Left ventricle myocardium inferior (tissue), 1 donor: ENCODE measurements around the gene HEATR9. TPM values are rescaled to one million over a fixed set of nuclear protein-coding genes. Genes with fewer than 3 reads are reported as not detected.

Experiments
- DNase-seq: peaks from one replicate; pipeline ENCODE4 v3.0.0-alpha.2; 2020
- H3K27ac ChIP-seq: fragments of 200-600 bp; replicated peaks from 2 replicates; pipeline ENCODE4 v1.8.0; 2021
- H3K27me3 ChIP-seq: fragments of 200-600 bp; 2 replicates; pipeline ENCODE4 v1.8.0; 2021; ENCODE audit warnings: low read depth
- H3K36me3 ChIP-seq: fragments of 200-600 bp; 2 replicates; pipeline ENCODE4 v1.8.0; 2021
- H3K4me1 ChIP-seq: fragments of 200-600 bp; 2 replicates; pipeline ENCODE4 v1.8.0; 2021
- H3K4me3 ChIP-seq: fragments of 200-600 bp; 2 replicates; pipeline ENCODE4 v1.8.0; 2021; ENCODE audit warnings: mild to moderate bottlenecking, moderate library complexity
- H3K9me3 ChIP-seq: fragments of 200-600 bp; replicated peaks from 2 replicates; pipeline ENCODE4 v1.8.0; 2021
- intact Hi-C: fragments of 100-400 bp; cut with micrococcal nuclease; formaldehyde crosslinking; loops from one replicate; pipeline ENCODE4 v1.11.0; 2022
- total RNA-seq: library from RNA; stranded (reverse); fragmentation: NEBNext Ultra II Directional; extraction: Animal tissue kit (Norgen Biotek cat#: 25700); gene quantifications from one replicate; pipeline ENCODE4 v1.2.1, GENCODE V29; 2021
- TF ChIP-seq, protein P1 (sequence below): fragments of 200-600 bp; IDR thresholded peaks from 2 replicates; pipeline ENCODE4 v1.8.0; 2021; ENCODE audit warnings: antibody characterized with exemption, mild to moderate bottlenecking, borderline replicate concordance
- donor health status: DM: no; HTN: yes; CAD: no; lungs with severe emphysema.

HEATR9 gene
- total RNA-seq, 1 donor from 2014 or later, result not detected

DNA sequence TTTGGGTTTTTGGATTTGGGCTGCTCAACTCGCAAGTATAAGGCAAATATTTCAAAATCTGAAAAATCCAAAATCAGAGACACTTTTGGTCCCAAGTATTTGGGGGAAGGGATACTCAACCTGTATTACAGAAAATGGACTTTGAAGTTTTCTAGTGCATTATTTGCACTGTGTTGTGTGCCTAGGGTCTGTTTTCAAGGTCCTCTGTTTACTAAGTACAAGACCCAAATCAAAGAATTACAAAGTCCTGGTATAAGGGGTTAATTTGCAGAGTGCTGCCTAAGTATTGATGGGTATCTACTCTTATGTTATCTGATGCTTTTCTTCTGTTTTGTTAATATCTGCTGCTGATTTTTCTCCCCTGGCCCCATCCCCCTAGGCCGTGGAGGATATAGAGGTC, 25.0 kb downstream of the HEATR9 start:
- peaks cover 90% of the 10 kb centered on the region for H3K36me3 ChIP-seq
- no peak overlapping the region for H3K27ac ChIP-seq
- intact Hi-C loops, result no loop called here
- H3K9me3 ChIP-seq, result no peaks in the 10 kb centered on the region
- no peak overlapping the region for H3K4me3 ChIP-seq
- TF ChIP-seq, protein P1, sequence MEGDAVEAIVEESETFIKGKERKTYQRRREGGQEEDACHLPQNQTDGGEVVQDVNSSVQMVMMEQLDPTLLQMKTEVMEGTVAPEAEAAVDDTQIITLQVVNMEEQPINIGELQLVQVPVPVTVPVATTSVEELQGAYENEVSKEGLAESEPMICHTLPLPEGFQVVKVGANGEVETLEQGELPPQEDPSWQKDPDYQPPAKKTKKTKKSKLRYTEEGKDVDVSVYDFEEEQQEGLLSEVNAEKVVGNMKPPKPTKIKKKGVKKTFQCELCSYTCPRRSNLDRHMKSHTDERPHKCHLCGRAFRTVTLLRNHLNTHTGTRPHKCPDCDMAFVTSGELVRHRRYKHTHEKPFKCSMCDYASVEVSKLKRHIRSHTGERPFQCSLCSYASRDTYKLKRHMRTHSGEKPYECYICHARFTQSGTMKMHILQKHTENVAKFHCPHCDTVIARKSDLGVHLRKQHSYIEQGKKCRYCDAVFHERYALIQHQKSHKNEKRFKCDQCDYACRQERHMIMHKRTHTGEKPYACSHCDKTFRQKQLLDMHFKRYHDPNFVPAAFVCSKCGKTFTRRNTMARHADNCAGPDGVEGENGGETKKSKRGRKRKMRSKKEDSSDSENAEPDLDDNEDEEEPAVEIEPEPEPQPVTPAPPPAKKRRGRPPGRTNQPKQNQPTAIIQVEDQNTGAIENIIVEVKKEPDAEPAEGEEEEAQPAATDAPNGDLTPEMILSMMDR, result no peak
- no peaks in the 10 kb centered on the region for H3K27me3 ChIP-seq
- H3K4me1 ChIP-seq, result peaks cover 15% of the 10 kb centered on the region
- DNase-seq, result no peak

DNA sequence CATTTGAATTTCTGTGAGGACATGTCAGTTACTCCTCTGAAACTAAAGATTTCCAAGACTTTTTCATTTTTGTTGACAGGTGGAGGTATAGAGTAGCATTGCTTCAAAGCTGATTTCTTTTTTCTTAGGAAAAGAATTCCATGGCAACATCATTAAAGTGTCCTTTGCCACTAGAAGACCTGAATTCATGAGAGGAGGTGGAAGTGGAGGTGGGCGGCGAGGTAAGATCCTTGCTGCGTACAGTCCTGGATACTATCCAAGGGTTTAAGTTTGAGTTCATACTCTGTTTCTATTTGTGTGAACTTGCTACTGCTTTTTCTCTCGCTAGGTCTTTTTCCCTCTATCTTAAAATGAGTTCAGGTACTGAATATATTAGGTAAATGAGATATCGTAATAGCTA, 26.5 kb downstream of the HEATR9 start:
- peaks cover 95% of the 10 kb centered on the region for H3K36me3 ChIP-seq
- no peak for DNase-seq

DNA sequence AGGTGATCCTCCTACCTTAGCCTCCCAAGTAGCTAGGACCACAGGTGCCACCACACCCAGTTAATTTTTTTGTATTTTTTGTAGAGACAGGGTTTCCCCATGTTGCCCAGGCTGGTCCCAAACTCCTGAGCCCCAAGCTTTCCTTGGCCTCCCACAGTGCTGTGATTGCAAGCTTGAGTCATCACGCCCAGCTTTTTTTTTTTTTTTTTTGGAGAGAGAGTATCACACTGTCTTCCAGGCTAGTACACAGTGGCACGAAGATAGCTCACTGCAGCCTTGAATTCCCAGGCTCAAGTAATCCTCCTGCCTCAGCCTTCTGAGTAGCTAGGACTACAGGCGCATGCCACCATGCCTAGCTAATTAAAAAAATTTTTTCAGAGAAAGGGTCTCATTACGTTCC, 27.2 kb downstream of the HEATR9 start:
- Histone ChIP-seq H3K36me3 (peaks cover 100% of the 10 kb centered on the region), H3K27ac (no peak overlapping the region), H3K9me3 (no peaks in the 10 kb centered on the region), H3K4me1 (peaks cover under 1% of the 10 kb centered on the region), H3K27me3 (no peaks in the 10 kb centered on the region), H3K4me3 (no peak overlapping the region)
- TF ChIP-seq, protein P1, result no peak
- intact Hi-C loops, result no loop called here
- DNase-seq, result no peak

More for the DNA sequence above, 26.5 kb downstream of the HEATR9 start:
- H3K27ac ChIP-seq, result no peak overlapping the region
- H3K4me1 ChIP-seq, result peaks cover 8% of the 10 kb centered on the region
- intact Hi-C loops, result no loop called here
- no peaks in the 10 kb centered on the region for H3K27me3 ChIP-seq
- TF ChIP-seq, protein P1, result no peak
- H3K9me3 ChIP-seq, result no peaks in the 10 kb centered on the region
- no peak overlapping the region for H3K4me3 ChIP-seq

DNA sequence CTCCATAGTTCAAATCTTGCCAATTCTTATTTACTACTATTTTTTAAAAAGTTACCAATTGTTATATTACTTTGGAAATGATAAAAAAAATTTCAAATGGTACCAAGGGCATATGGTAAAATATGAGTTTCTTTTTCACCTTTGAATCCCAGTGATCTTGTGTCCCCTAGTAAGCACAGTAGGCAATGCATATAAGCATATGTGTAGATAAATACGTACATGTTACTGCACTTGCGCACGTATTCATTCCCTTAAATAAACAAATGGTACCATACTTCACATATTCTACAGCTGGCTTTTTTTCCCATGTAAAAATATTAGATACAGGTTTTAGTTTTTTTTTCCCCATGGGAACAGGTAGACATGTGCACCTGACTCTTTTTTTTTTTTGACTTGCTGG, 27.6 kb downstream of the HEATR9 start:
- Histone ChIP-seq H3K27me3 (no peaks in the 10 kb centered on the region), H3K4me3 (no peak overlapping the region), H3K9me3 (no peaks in the 10 kb centered on the region), H3K27ac (no peak overlapping the region), H3K36me3 (peaks cover 100% of the 10 kb centered on the region), H3K4me1 (no peaks in the 10 kb centered on the region)
- TF ChIP-seq, protein P1, result no peak
- no peak for DNase-seq
- intact Hi-C loops, result no loop called here

DNA sequence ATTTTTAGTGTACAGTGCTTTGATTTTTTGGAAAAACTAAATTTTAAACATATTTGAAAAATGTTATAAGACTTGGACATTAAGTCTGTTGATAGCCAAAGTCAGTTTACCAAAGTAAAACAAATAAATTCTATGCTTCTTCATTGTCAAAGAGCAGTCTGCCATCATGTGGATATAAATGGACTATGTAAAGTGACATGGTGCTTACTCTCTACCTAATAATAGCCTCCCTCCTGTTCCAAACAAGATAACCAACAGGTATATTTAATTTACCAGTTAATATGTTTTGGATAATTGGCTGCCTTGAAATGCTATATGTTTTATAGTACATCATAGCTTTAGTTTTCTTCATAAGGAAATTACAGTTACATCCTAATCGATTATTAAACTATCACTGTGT, 43.5 kb downstream of the HEATR9 start:
- Histone ChIP-seq H3K36me3 (peaks cover 79% of the 10 kb centered on the region), H3K9me3 (no peaks in the 10 kb centered on the region), H3K27me3 (no peaks in the 10 kb centered on the region), H3K4me1 (peaks cover 16% of the 10 kb centered on the region), H3K27ac (no peak overlapping the region), H3K4me3 (no peak overlapping the region)
- intact Hi-C loops, result no loop called here
- DNase-seq, result no peak
- TF ChIP-seq, protein P1, result no peak

DNA sequence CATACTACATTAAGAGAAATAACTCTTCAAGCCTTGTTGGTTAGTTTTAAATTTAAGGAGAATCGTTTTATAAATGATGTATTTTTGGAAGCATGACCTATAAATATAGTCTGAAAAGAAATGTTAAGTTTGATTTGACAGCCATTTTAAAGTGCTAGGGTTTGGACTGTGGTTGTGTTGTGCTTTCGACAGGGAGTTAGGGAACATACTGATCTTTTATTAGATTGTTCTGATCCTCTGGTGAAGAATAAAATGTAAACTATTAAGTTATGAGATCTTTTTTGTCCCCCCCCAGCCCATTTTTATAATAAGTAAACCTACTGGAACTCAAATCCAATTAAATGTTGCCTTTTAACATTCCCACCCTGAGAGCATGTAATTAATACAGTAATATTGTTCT, 47.4 kb downstream of the HEATR9 start:
- Histone ChIP-seq H3K27ac (no peak overlapping the region), H3K27me3 (no peaks in the 10 kb centered on the region), H3K4me1 (peaks cover 30% of the 10 kb centered on the region), H3K36me3 (peaks cover 84% of the 10 kb centered on the region), H3K9me3 (no peaks in the 10 kb centered on the region), H3K4me3 (no peak overlapping the region)
- no peak for DNase-seq
- TF ChIP-seq, protein P1, result no peak
- intact Hi-C loops, result no loop called here
